Measurements from ENCODE around the gene MFAP4. TPM values are rescaled to one million over a fixed set of nuclear protein-coding genes. Genes with fewer than 3 reads are reported as not detected.

The MFAP4 gene
- total RNA-seq, 1 experiment from 2014 or later = 4.0 TPM

DNA sequence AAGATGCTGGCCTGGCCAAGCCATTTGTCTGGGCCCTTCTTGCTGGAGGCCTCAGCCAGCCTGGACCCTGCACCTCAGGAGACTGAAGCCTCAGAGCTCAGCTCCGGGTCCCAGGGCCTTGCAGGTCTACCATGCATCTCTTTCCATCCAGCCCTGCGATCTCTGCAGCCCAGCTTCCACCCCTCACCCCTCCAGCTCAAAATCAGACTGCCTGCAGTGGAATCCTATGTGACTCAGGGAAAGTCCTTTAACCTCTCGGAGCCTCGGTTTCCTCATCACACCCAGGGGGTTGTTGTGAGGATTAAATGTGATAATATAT, 21.5 kb downstream of the MFAP4 start:
- Mint-ChIP-seq H3K4me1 (peaks cover 22% of the 10 kb centered on the region), H3K9me3 (no peaks in the 10 kb centered on the region), H3K27me3 (ENCODE audit: low read depth) (no peaks in the 10 kb centered on the region), H3K4me3 (no peak overlapping the region), H3K27ac (no peak overlapping the region), H3K36me3 (0 out of 2 replicates have a peak, but pooled peaks cover 2% of the 10 kb centered on the region)
- TF ChIP-seq ATF1 (CRISPR knock-in tag; IDR thresholded peaks at IDR 0.05) (no peak), MXD4 (CRISPR knock-in tag; IDR thresholded peaks at IDR 0.05; ENCODE audit: borderline replicate concordance) (no peak), RORB (CRISPR knock-in tag; IDR thresholded peaks at IDR 0.05) (no peak), ZNF317 (CRISPR knock-in tag; IDR thresholded peaks at IDR 0.05; ENCODE audit: borderline replicate concordance, low read depth) (no peak), NR2C2 (CRISPR knock-in tag; IDR thresholded peaks at IDR 0.05) (no peak), JUN (CRISPR knock-in tag; IDR thresholded peaks at IDR 0.05) (no peak), CBFB (CRISPR knock-in tag; IDR thresholded peaks at IDR 0.05; ENCODE audit: low read depth) (no peak), MYBL2 (CRISPR knock-in tag; IDR thresholded peaks at IDR 0.05) (no peak), ZNF416 (CRISPR knock-in tag; IDR thresholded peaks at IDR 0.05) (no peak), ZNF263 (CRISPR knock-in tag; IDR thresholded peaks at IDR 0.05; ENCODE audit: low read depth) (no peak), HMGA2 (CRISPR knock-in tag; IDR thresholded peaks at IDR 0.05) (no peak), CREB1 (CRISPR knock-in tag; IDR thresholded peaks at IDR 0.05) (no peak), SOX15 (CRISPR knock-in tag; IDR thresholded peaks at IDR 0.05) (no peak), EMX1 (CRISPR knock-in tag; IDR thresholded peaks at IDR 0.05) (no peak), KAT7 (CRISPR knock-in tag; IDR thresholded peaks at IDR 0.05; ENCODE audit: borderline replicate concordance) (no peak)
- TF ChIP-seq, protein P1, sequence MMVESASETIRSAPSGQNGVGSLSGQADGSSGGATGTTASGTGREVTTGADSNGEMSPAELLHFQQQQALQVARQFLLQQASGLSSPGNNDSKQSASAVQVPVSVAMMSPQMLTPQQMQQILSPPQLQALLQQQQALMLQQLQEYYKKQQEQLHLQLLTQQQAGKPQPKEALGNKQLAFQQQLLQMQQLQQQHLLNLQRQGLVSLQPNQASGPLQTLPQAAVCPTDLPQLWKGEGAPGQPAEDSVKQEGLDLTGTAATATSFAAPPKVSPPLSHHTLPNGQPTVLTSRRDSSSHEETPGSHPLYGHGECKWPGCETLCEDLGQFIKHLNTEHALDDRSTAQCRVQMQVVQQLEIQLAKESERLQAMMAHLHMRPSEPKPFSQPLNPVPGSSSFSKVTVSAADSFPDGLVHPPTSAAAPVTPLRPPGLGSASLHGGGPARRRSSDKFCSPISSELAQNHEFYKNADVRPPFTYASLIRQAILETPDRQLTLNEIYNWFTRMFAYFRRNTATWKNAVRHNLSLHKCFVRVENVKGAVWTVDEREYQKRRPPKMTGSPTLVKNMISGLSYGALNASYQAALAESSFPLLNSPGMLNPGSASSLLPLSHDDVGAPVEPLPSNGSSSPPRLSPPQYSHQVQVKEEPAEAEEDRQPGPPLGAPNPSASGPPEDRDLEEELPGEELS (CRISPR knock-in tag; IDR thresholded peaks at IDR 0.05) = no peak
- TF ChIP-seq, protein P2, sequence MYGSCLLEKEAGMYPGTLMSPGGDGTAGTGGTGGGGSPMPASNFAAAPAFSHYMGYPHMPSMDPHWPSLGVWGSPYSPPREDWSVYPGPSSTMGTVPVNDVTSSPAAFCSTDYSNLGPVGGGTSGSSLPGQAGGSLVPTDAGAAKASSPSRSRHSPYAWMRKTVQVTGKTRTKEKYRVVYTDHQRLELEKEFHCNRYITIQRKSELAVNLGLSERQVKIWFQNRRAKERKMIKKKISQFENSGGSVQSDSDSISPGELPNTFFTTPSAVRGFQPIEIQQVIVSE (CRISPR knock-in tag; IDR thresholded peaks at IDR 0.05; ENCODE audit: borderline replicate concordance) = no peak
- TF ChIP-seq, protein P3, sequence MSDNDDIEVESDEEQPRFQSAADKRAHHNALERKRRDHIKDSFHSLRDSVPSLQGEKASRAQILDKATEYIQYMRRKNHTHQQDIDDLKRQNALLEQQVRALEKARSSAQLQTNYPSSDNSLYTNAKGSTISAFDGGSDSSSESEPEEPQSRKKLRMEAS (CRISPR knock-in tag; IDR thresholded peaks at IDR 0.05) = no peak
- TF ChIP-seq, protein P4, sequence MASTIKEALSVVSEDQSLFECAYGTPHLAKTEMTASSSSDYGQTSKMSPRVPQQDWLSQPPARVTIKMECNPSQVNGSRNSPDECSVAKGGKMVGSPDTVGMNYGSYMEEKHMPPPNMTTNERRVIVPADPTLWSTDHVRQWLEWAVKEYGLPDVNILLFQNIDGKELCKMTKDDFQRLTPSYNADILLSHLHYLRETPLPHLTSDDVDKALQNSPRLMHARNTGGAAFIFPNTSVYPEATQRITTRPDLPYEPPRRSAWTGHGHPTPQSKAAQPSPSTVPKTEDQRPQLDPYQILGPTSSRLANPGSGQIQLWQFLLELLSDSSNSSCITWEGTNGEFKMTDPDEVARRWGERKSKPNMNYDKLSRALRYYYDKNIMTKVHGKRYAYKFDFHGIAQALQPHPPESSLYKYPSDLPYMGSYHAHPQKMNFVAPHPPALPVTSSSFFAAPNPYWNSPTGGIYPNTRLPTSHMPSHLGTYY (CRISPR knock-in tag; IDR thresholded peaks at IDR 0.05) = no peak
- TF ChIP-seq, protein P5, sequence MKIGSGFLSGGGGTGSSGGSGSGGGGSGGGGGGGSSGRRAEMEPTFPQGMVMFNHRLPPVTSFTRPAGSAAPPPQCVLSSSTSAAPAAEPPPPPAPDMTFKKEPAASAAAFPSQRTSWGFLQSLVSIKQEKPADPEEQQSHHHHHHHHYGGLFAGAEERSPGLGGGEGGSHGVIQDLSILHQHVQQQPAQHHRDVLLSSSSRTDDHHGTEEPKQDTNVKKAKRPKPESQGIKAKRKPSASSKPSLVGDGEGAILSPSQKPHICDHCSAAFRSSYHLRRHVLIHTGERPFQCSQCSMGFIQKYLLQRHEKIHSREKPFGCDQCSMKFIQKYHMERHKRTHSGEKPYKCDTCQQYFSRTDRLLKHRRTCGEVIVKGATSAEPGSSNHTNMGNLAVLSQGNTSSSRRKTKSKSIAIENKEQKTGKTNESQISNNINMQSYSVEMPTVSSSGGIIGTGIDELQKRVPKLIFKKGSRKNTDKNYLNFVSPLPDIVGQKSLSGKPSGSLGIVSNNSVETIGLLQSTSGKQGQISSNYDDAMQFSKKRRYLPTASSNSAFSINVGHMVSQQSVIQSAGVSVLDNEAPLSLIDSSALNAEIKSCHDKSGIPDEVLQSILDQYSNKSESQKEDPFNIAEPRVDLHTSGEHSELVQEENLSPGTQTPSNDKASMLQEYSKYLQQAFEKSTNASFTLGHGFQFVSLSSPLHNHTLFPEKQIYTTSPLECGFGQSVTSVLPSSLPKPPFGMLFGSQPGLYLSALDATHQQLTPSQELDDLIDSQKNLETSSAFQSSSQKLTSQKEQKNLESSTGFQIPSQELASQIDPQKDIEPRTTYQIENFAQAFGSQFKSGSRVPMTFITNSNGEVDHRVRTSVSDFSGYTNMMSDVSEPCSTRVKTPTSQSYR (CRISPR knock-in tag; IDR thresholded peaks at IDR 0.05) = no peak
- ChIA-PET POLR2A (interaction anchor here (0.6 to 1.1 kb wide), 2 partner anchors 13 to 397 kb away, joined by 3 to 7 read pairs; partner anchors contain the start of gene MAPK7), CTCF (interaction anchor here (0.8 to 5.4 kb wide), 9 partner anchors 12 to 281 kb away, joined by 3 to 91 read pairs (median 10); partner anchors contain the start of genes MAPK7 and MFAP4)
- DNase-seq (ENCODE audit: low spot score) (no peak), ATAC-seq (no peak)
